GM21381 (cell line): ENCODE results near the gene PRPF38A.
"Not testable (repeated sequence)": the region's sequence is repeated elsewhere in the genome, so short reads cannot be mapped to it uniquely, and the experiment has no call there.

Experiments
- ATAC-seq: cut with Tn5 transposase; IDR thresholded peaks from one replicate; pipeline ENCODE4 v1.9.1; 2021; ENCODE audit warnings: mild to moderate bottlenecking, moderate library complexity; ENCODE audit not compliant: unreplicated experiment

PRPF38A gene, protein sequence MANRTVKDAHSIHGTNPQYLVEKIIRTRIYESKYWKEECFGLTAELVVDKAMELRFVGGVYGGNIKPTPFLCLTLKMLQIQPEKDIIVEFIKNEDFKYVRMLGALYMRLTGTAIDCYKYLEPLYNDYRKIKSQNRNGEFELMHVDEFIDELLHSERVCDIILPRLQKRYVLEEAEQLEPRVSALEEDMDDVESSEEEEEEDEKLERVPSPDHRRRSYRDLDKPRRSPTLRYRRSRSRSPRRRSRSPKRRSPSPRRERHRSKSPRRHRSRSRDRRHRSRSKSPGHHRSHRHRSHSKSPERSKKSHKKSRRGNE

DNA sequence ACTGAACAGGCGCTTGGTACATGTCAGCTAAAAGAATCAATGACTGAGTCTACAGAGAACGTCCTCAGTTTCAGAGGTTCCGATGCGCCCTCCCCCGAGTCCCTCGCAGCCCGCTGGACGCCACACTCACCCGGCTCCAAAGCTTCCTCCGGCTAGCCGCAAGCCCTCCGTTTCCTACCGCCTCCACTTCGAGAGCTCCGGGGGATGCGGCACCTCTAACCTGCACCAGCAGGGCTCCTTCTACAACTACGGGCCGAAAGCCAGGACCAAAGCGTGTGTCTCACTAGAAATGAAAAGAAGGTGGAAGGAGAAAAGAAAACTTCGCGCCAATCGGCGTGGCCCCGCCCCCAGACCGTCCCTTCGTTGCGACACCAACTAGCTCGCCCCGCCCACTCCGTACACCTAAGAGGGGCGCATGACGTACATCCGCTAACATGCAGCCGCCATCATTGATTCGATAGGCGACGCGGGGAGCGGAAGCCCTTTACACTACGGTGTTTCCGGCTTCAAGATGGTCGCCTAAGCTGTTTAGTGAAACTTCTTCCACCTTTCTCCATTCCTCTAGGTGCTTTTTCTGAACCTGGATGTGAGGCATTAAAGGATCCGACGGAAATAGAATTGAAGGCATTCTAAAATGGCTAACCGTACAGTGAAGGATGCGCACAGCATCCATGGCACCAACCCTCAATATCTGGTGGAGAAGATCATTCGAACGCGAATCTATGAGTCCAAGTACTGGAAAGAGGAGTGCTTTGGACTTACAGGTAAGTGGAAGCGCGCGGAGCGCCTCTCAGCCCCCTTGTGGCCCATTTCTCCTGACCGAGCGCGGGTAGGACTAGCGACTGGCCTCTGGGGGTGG is at the start of gene PRPF38A, which contains the start of gene ORC1:
Gene PRPF38A (plus strand): TSS at position 487 of the 859 bp plus-strand sequence. CDS start 148 bp downstream, at position 635.
Gene ORC1 (minus strand): TSS at position 308 of the 859 bp plus-strand sequence. CDS start 2,200 bp downstream, outside the sequence.
- peak; percentile 95 for ATAC-seq

DNA sequence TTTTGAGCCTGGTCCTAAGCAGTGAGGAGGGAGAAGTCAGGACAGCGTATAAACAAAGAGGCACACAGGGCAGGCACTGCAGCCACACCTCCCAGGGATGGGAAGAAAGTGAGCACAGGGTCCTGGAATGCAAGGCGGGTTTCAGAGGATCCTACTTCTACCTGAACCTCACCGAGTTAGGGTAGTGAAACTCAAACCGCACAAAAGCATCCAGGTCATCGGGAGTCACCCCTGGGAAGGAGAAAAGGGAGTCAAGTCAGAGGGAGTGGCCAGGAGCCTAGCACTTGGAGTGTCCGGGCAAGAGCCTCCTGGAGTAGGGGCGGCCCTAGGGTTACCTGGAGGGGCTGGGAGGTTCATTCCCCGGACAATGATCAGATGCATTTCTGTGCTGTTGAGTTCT is 49.0 kb upstream of the PRPF38A start:
- no peak for ATAC-seq

DNA sequence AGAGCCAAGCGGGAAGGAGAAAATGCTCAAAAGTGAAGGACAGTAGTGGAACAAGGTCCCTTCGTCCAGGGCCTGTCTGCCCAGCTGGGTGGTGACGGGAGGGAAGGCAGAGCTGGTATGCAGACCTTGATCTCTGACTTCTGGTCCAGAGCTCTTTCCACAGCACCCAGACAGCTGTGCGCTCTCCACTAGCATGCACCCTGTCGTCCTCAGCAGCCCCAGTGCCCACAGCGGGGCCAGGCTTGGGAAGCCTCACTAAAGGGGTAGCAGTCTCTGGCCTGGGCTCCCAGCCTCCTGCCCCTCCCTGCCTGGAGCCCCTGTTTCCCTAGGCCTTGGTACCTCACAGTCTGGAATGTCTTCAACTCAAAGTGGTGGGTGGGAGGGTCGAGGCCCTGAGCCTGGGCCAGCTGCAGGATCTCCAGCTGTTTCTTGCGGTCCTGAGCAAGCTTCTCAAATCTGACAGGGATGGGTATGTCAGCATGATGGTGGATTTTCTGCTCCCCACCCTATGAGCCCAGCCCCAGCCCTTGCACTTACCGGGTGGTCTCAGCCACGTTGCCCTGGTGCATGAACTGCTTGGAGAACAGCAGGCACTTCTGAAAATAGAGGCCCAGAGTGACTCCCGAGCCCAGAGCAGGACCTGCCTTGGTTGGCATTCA is 48.4 kb upstream of the PRPF38A start:
- ATAC-seq = no peak

DNA sequence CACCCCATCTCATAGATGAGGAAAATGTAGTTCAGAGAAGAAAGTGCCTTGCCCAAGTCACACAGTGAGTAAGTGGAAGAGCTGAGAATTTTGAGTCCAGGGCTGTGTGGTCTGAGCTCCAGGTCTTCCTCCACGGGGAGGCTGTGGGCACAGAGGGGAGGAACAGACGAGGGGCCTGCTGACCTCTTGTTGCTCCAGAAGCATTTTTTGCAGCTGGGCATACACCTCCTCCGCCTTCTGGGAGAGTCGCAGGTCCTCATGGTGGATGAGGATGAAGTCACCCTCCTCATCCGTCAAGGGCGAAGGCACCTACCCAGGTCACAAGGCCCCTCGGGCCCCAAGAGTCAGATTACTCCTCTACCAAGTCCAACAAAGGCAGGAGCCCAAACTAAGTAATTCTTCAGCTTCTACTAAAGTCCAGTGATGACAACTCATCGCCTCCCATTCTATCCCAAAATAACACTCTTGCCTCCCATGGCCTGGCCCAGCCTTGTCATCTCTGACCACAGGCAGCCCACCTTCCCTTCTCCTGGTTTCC is 47.5 kb upstream of the PRPF38A start:
- ATAC-seq = no peak

DNA sequence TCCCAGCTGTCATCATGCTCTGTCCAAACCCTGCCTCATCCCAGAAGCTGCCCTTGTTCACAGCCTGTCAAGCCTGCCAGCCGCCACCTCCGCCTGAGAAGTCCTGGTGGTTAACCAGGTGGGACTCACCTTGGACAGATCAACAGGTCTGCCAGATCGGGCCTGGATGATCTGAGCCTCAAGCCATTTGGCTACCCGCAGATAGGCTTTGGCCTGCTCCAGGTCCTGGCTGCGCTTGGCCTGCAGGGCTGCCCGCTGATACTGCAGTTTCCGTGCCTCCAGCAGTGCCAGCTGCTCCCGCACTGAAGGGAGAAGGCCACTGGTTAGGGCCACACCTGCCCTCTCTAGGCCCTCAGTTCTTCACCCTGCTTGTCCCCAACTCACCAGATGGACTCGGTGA is 47.0 kb upstream of the PRPF38A start:
- ATAC-seq = no peak

DNA sequence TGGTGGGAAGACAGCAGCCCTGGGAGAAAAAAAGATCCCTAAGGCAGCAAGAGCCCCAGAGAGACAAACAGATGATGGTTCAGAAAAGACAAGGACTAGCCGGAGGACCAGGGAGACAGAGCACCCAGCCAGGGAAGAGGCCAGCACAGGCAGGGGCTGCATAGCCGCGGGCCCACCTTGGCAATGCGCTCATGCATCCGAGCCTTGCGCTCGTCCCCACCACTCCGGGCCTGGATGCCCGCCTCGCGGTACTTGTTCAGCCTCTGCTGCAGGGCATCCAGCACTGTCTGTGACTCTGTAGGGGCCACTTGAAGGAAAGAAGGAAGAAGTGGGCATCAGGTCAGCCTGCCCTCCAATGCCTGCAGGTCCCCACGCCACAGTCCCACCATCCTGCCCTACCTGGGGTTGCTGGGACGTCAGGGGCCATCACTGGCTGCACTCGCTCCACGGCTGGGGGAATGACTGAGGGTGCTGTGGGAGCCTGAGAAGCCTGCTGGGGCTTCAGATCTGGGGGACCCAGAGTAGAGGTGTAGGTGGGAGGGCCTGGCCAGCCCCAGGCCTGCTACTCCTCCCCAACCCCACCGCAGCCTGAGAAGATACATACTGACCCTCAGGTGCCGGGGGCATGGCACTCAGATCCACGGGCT is 45.4 kb upstream of the PRPF38A start:
- no peak for ATAC-seq

DNA sequence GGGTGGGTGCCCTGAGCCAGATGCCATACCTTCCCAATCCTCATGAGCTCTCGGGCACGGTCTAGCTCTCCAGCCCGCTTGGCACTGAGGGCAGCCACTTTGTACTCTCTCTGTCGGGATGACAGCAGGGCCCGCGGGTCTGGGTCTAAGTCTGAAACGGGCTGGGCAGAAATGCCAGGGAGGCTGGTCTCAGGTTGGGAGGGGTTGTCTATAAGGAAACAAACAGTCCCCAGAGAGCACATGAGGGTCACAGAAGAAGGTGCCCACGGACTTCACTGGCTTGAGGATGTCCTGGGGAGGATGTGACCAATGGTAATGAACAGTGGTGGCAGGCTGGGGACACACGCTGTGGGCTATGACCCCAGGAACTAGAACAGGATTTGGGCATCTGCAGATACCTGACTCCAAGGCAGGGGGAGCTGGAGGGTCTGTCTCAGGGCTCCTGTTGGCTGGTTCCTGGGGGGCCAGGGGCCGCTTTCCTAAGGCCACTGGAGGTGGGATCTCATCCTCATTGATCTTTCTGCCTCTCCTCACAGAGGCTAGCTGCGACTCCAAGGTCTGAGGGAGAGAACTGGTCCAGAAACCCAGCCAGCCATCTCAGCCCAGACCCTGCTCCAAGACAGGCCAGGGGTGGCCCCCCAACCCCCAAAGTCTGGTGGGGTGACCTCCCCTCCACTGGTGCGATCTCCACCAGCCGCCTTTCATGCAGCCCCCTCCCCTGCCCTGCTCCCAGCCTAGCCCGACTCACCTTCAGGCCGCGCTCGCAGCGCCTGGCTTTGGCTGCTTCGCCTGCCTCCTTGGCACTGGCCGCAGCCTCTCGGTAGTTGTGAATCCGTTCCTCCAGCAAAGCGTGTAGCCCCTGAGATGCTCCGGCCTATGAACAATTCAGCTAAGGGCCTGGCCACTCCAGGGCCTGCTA is 44.5 kb upstream of the PRPF38A start:
- no peak for ATAC-seq

DNA sequence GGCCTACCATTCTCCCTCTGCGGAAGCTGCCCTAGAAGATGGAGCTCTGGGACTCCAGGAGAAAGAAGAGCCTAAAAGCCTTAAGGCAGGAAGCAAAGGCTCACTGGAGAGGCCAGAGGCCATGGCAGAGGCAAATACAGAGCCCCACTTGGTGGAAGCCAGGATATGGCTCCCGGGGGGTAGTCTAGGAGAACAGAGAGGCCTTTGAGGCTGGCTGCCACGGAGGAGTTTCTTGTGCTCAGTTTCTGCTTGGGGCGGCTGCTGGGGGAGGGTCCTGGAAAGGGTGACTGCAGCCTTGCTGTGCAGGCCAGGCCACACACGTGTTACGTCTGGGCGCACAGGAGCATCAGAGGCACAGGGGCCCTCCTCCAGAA is 43.8 kb upstream of the PRPF38A start:
- ATAC-seq = no peak

DNA sequence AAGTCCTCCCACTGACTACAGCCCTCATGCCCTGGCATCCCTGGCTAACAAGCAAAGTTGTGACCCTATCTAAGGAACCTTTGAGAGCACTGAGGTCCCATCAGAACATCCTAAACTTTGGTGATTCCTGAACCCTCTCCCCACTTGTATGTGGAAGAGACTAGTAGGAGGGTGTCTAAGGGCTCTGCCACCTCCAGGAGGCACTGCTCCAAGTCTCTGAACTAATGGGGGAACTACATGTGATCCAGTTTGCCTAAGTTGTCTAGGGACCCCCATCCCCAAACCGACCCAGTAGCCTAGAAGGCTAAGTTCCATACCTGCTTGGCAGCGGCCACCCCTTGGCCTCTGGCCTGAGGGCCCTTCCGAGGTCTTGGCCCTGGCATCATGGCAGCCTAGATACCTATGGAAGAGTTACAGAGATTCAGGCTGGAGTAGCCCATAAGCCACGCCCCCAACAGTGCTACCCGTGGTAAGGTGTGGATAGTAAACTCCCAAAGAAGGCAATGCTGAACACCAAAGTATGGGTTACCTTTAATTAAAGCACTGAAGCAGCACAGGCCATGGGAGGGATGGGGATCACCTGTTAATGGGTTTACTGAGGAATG is 40.1 kb upstream of the PRPF38A start:
- ATAC-seq = no peak

DNA sequence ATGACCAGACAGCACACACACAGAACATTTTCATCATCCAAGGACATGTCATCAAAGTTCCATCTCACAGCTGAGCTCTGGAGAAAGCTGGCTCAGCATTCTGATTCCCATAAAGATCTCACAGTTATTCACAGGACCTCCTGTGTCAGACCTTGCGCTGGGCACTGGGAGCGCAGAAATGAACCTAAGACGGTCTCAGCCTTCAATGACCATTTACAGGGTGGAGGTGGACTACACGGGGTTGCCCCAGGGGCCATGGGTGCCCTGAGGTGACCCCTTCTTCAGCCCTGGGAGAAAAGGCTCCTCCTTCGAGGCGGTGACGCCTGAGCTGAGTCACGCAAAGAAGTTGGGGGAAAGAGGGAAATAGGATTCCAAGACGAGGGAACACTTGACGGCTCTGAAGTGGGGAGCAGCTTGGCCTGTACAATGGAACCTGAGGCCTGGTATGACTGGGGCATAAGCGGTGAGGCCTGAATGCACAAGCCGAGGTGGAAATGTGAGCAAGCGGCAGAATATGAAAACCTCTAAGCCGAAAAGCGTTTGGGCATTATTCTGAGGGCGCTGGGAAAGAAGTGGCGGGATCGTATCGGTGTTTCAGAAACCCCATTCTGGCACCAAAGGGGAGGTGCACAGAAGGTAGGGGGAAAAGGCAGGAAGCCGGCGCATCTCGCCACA is 39.2 kb upstream of the PRPF38A start:
- no peak for ATAC-seq

DNA sequence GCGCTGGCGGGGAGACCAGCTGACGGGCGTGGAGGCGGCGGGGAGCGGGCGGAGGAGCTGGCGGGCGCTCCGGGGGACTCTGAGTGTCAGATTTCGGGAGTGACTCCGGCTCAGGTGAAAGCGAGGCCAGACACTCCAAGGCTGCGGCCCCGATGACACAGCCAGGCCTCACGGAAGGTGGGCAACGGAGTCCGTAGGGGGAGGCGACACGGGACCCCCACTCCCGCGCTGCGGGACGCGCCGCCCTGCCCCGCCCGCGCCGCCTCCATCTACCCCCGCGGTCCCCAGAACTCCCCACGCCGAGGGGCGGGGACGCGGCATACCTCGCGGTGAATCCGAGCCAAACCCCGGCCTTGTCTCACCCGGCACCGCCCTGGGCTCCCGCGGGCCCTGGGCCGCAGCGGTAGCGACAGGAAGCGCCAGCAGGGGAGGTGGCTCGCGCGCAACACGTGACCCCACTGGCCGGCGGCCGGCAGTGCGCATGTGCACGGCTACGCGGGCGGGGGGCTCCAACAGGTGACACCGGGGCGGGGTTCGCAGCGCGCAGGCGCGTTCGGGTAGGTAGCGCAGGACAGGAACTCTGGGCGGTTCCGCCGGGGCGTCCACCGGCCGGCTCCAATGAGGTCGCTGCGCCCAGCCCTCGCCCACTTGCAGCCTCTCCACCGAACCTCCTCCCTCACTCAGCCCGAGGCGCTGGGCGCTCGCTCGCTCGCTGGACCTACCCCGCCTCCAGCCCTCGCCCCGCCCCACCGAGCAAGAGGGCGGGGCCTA is 38.5 kb upstream of the PRPF38A start, which contains the start of gene CC2D1B:
Gene CC2D1B (minus strand): TSS at position 460 of the 771 bp plus-strand sequence. CDS start 1,585 bp downstream, outside the sequence.
- ATAC-seq = peak; percentile 87

DNA sequence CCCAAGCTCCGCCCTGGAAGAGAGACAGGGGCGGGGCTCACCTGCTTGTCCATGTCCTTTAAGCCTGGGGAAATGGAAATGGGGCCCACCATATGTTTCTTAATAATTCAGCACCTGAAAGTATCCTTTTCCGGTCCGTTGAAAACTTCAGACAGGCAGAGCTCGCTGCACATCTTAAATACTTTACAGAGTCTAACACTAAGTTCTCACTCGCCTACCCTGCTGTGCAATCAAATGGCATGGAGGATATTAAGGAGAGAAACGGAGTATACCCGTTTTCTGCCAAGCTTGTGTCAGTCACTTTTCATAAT is 37.9 kb upstream of the PRPF38A start:
- no peak for ATAC-seq

DNA sequence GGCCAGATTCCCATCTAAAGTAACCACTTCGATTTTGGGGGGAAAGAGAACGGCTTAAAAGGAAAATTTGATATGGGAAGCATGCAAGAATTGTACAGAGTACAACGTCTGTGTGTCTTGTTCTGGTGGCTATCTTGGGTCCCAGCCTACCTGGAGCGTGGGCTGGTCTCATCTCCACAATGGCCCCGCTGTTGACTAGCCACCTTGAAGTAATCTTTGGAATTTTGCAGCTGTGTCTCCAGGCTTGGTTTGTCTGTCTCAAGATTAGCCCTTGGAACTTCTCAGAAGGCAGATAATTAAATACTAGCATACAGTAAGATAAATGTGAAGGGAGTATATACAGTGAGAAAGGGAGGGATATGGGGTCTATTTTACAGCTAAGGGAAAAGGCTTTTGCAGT is 37.1 kb upstream of the PRPF38A start:
- ATAC-seq = no peak

DNA sequence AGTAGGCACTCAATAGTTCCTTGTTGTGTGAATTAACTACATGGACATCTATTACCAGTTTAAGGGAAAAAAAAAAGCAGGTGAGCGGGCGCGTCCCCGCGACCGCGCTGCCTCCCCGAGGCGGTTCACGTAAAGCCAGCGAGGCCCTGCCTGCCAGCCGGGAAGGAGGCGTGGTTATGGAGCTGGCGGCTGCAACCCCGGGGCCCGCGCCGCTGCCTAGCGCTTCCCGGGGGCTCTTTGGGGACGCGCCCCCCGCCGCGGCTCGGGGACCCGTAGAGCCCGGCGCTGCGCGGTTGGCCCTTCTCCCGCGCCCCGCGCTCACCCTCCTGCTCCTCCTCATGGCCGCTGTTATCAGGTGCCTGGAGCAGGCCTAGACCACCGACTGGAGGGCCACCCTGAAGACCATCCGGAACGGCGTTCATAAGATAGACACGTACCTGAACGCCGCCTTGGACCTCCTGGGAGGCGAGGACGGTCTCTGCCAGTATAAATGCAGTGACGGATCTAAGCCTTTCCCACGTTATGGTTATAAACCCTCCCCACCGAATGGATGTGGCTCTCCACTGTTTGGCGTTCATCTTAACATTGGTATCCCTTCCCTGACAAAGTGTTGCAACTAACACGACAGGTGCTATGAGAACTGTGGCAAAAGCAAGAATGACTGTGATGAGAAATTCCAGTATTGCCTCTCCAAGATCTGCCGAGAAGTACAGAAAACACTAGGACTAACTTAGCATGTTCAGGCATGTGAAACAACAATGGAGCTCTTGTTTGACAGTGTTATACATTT is 35.8 kb upstream of the PRPF38A start:
- no peak for ATAC-seq

DNA sequence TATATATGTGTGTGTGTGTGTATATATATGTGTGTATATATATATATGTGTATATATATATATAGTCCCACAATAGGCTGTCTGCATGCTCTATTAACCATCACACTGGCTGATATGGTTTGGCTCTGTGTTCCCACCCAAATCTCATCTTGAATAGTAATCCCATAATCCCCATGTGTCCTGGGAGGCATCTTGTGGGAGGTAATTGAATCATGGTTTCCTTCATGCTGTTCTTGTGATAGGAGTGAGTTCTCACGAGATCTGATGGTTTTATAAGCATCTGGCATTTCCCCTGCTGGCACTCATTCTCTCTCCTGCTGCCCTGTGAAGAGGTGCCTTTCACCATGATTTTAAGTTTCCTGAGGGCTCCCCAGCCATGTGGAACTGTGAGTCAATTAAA is 34.6 kb upstream of the PRPF38A start:
- not testable (repeated sequence) for ATAC-seq

DNA sequence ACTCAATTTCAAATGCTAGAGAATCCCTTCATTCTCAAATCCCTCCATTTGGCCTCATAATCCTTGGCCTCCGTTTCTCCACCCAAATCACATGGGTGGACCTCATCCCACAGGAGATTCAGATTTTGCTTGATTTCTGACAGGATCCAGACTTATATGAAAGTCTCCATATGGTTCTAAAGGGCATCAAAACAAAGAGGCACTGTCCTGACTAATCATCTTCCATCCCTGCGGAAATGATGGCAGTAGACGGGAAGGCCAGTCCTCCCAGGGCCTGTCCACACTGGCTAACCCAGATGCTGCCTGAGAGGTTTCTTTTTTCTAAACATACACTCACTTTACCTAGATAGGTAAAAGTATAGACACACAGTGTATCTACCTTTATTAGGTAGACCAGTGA is 19.0 kb upstream of the PRPF38A start:
- ATAC-seq = no peak

DNA sequence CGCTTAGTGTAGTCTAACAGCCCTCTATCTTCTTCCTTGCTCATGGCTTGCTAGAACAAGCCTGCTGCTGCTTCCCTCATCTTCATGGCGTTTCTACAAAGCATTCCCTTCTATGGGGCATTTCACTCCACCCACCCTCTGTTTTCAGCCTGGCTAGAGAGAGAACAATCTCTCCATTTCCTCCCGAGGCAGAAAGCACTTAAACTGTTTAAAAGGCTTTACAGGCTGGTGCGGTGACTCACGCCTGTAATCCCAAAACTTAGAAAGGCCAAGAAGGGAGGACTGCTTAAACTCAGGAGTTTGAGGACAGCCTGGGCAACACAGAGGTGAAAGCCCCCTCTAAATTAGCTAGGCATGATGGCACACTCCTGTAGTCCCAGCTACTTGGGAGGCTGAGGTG is 17.9 kb upstream of the PRPF38A start:
- ATAC-seq = no peak
